NT2/D1 (cell line): ENCODE measurements around the gene QKI.

Source experiments
- SUZ12 ChIP-seq: IDR thresholded peaks from 2 replicates; pipeline ENCODE4 v1.6.1; 2011; ENCODE audit not compliant: insufficient read length, insufficient read depth; ENCODE audit errors: extremely low read depth
- ZNF274 ChIP-seq: IDR thresholded peaks from 2 replicates; pipeline ENCODE4 v1.6.1; 2011; ENCODE audit warnings: mild to moderate bottlenecking, low read depth, low read length

- no peak for TF ChIP-seq SUZ12
- no peak for TF ChIP-seq ZNF274
Measured at GRCh38 chr6:163613668-163614067, 199.2 kb downstream of the QKI start.
